Transverse colon (tissue), 4 donors: ENCODE data around the gene FLYWCH2. TPM values are rescaled to one million over a fixed set of nuclear protein-coding genes. Genes with fewer than 3 reads are reported as not detected.

ENCODE experiments used
- DNase-seq: peaks from one replicate; pipeline ENCODE4 v3.0.0-alpha.2; 2019
- H3K27ac ChIP-seq, 4 donors: fragments of 200-600 bp; sonication (generic); 2 replicates each; pipeline ENCODE4 v1.5.1; 2016 to 2018; ENCODE audit warnings: inconsistent platforms in 4 of 4
- H3K27me3 ChIP-seq: fragments of 200-600 bp; sonication (generic); 2 replicates; pipeline ENCODE4 v1.5.1; 2017; ENCODE audit warnings: inconsistent platforms
- H3K36me3 ChIP-seq, 4 donors: fragments of 200-600 bp; sonication (generic); 2 replicates each; pipeline ENCODE4 v1.5.1; 2017 to 2019; ENCODE audit warnings: inconsistent platforms in 4 of 4
- H3K4me1 ChIP-seq, 4 donors: fragments of 200-600 bp; sonication (generic); 2 replicates each; pipeline ENCODE4 v1.5.1; 2017 to 2020; ENCODE audit warnings: inconsistent platforms in 4 of 4
- H3K4me3 ChIP-seq, 4 donors: fragments of 200-600 bp; sonication (generic); 1 replicate in 1 of 4; 2 replicates in 3 of 4; pipeline versions ENCODE4 v1.5.1 to v1.6.1; 2017 to 2019; ENCODE audit warnings: inconsistent platforms in 4 of 4
- H3K9me3 ChIP-seq, 2 donors: fragments of 200-600 bp; sonication (generic); 2 replicates each; pipeline ENCODE4 v1.5.1; 2017 to 2019; ENCODE audit warnings: inconsistent platforms in 2 of 2
- EP300 ChIP-seq: sonication (generic); formaldehyde crosslinking; IDR thresholded peaks from one replicate; pipeline ENCODE4 v1.6.1; 2017; ENCODE audit warnings: antibody characterized with exemption, low read depth
- POLR2A ChIP-seq: fragments of 450-650 bp; IDR thresholded peaks from one replicate; pipeline ENCODE4 v1.6.1; 2016; ENCODE audit warnings: antibody characterized with exemption, mild to moderate bottlenecking, moderate library complexity
- POLR2AphosphoS5 ChIP-seq, 3 donors: sonication (generic); formaldehyde crosslinking; IDR thresholded peaks; one replicate each; pipeline ENCODE4 v1.6.1; 2016; ENCODE audit warnings: antibody characterized with exemption in 3 of 3
- WGBS, 2 donors: methylation state at CpG; one replicate each; pipeline ENCODE4 v1.1.5; 2018; ENCODE audit warnings: low coverage in 1 of 2; 5-methylcytosine and 5-hydroxymethylcytosine counted together
- in situ Hi-C, 4 donors: fragments of 200-750 bp; cut with MboI; loops; one replicate each; pipeline versions ENCODE4 v1.15.0 to v1.15.1; 2017; ENCODE audit warnings: low sequenced_read_pairs in 3 of 4, low pct_ligation_motif_present in 1 of 4, low pct_unique_long_range_greater_than_20kb in 1 of 4
- intact Hi-C: fragments of 100-400 bp; cut with DNase I; formaldehyde crosslinking; loops from one replicate; pipeline ENCODE4 v1.15.1; 2023; ENCODE audit warnings: low total_unique reads
- total RNA-seq, 4 donors: library from RNA; depleted of rRNA; stranded (reverse); fragments of >200 nt; gene quantifications; one replicate each; pipeline ENCODE4 v1.1.0, GENCODE V29; 2016
- TF ChIP-seq, protein P1 (sequence below), 5 experiments: fragments of 200-600 bp in 3 of 5; fragments of 450-650 bp in 2 of 5; sonication (generic) in 3 of 5; IDR thresholded peaks; 1 replicate in 2 of 5; 2 replicates in 3 of 5; pipeline ENCODE4 v1.5.1; 2016 to 2017; ENCODE audit warnings: antibody characterized with exemption in 5 of 5, inconsistent platforms in 3 of 5, mild to moderate bottlenecking in 2 of 5, moderate library complexity in 1 of 5

Gene FLYWCH2
- total RNA-seq, 4 donors from 2014 or later, result 35.0 to 74.4 (median 50.9) TPM

DNA sequence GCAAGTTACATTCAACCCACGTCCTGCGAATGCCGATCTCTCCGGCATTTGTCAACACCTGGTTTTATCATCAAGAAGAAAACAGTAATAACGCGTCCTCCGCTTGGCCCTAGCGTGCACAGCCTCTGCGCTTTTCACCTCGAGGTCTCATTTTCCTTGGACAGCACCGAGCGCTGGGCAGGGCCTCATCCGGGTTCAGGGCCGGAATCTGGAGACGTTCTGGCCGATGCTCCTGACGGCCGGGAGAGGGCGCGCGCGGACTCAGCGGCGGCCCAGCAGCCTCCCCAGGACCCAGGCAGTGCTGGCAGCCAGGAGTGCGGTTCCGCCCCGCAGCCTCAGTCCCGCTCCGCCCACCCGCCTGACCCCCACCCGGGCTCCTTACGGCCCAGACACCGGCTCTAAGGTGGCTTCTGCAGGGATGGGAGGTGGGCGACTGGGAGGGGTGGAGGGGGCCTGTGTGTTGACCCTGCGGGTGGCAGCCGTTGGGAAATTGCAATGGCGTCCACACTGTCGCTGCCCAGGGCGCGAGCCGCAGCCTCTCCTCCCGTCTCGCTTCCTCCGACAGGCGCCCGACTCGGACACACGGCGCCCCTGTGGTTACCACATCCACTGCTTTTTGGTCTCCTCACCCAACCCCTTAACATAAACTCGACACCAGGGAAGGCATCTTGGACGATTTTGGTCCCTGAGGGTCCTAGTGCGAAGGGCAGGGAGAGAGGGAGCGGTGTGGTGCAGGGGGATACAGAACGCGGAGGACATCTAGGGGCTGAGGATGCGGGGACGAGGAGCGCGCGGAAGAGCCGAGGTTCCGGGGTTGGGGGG, 21.3 kb downstream of the FLYWCH2 start:
- in situ Hi-C loops, result no loop called here

DNA sequence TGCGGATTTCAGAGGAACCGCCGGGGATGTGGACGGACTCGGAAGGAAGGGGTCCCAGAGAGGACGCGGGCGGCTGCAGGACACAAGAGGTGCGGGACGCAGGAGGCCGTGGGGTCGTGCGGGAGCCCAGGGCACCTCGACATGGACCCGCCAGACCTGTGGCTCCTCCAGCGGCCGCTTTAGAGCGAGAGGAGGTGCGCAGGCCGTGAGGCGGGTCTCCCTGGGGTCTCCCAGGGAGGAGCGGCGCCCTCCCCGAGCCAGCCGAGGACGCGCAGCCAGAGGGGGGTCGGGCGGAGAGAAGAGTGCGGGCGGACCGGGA, 21.9 kb downstream of the FLYWCH2 start:
- TF ChIP-seq POLR2AphosphoS5 (IDR thresholded peaks at IDR 0.05) (no peak), EP300 (no peak), POLR2A (no peak)
- TF ChIP-seq, protein P1, sequence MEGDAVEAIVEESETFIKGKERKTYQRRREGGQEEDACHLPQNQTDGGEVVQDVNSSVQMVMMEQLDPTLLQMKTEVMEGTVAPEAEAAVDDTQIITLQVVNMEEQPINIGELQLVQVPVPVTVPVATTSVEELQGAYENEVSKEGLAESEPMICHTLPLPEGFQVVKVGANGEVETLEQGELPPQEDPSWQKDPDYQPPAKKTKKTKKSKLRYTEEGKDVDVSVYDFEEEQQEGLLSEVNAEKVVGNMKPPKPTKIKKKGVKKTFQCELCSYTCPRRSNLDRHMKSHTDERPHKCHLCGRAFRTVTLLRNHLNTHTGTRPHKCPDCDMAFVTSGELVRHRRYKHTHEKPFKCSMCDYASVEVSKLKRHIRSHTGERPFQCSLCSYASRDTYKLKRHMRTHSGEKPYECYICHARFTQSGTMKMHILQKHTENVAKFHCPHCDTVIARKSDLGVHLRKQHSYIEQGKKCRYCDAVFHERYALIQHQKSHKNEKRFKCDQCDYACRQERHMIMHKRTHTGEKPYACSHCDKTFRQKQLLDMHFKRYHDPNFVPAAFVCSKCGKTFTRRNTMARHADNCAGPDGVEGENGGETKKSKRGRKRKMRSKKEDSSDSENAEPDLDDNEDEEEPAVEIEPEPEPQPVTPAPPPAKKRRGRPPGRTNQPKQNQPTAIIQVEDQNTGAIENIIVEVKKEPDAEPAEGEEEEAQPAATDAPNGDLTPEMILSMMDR (IDR thresholded peaks at IDR 0.05), result no peak
- H3K9me3 ChIP-seq, result no peaks in the 10 kb centered on the region
- H3K36me3 ChIP-seq, result no peaks in the 10 kb centered on the region
- H3K27me3 ChIP-seq, result peaks cover 4% of the 10 kb centered on the region
- intact Hi-C loops (no loop called here), in situ Hi-C loops (no loop called here)
- peak overlapping the region; percentile 66 to 94 (median 80) for H3K4me3 ChIP-seq
- WGBS, 2 donors, result 1% methylated on average over 12 of the region's 32 CpGs; no CpG with 5 or more reads in 1 of the 2 donors
- H3K27ac ChIP-seq, result peak overlapping the region; percentile 97 to 98 (median 98)
- DNase-seq, result no peak
- H3K4me1 ChIP-seq, result peaks cover 4 to 26% (median 15%) of the 10 kb centered on the region in 4 donors

More for the DNA sequence above, 21.3 kb downstream of the FLYWCH2 start:
- Histone ChIP-seq H3K36me3 (no peaks in the 10 kb centered on the region), H3K4me1 (peaks cover 4 to 26% (median 15%) of the 10 kb centered on the region in 4 donors), H3K27ac (peak overlapping the region; percentile 97 to 98 (median 98)), H3K27me3 (peaks cover under 1% of the 10 kb centered on the region), H3K4me3 (peak overlapping the region; percentile 66 to 94 (median 80)), H3K9me3 (no peaks in the 10 kb centered on the region)
- intact Hi-C loops, result no loop called here
- DNase-seq, result peak; percentile 88
- 2 to 6% methylated on average over 5 to 50 of the region's 62 CpGs for WGBS, 2 donors
- TF ChIP-seq EP300 (no peak), POLR2A (peak; percentile 80), POLR2AphosphoS5 (IDR thresholded peaks at IDR 0.05) (peak; percentile 63 to 87 (median 85))
- TF ChIP-seq, protein P1 (IDR thresholded peaks at IDR 0.05), result peak; percentile 88 to 95 (median 94)

DNA sequence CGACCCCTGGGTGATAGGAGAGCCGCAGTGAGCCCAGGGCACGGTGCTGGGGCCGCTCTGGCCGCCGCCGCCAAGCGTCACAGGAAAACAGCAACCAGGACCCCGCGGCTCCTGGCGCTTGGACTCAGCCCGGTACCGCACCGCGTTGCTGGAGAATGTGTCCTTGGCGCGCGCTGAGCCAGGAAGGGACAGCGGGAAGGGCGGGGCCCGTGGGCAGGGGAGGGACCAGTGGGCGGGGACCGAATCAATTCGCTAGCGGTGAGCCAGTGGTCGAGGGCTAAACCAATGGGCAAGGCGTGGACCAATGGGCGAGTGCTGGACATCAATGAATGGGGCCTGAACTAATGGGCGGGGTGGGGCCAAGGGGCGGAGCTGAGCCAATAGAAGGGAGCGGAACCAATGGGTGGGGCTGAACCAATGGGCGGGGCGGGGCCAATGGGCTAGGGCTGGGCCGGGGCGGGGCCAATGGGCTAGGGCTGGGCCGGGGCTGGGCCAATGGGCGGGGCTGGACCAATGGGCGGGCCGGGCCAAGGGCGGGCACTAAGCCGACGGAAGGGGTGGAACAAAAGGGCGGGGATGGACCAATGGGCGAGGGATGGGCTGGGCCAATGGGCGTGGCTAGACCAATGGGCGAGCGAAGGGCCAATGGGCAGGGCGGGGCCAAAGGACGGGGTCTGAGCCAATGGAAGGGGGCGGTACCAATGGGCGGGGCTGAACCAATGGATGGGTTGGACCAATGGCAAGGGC, 22.4 kb downstream of the FLYWCH2 start:
- Histone ChIP-seq H3K4me1 (peaks cover 4 to 26% (median 15%) of the 10 kb centered on the region in 4 donors), H3K4me3 (peak overlapping the region; percentile 66 to 94 (median 80)), H3K27ac (peak overlapping the region; percentile 97 to 98 (median 98)), H3K27me3 (peaks cover 4% of the 10 kb centered on the region), H3K36me3 (no peaks in the 10 kb centered on the region), H3K9me3 (no peaks in the 10 kb centered on the region)
- TF ChIP-seq, protein P1 (IDR thresholded peaks at IDR 0.05), result peak in 1 of 5 experiments; percentile 22
- TF ChIP-seq EP300 (no peak), POLR2AphosphoS5 (IDR thresholded peaks at IDR 0.05) (peak; percentile 99 to 100 (median 100)), POLR2A (peak; percentile 99)
- 0 to 4% methylated on average over 12 to 30 of the region's 51 CpGs for WGBS, 2 donors
- DNase-seq, result peak; percentile 100
- intact Hi-C loops (no loop called here), in situ Hi-C loops (no loop called here)

DNA sequence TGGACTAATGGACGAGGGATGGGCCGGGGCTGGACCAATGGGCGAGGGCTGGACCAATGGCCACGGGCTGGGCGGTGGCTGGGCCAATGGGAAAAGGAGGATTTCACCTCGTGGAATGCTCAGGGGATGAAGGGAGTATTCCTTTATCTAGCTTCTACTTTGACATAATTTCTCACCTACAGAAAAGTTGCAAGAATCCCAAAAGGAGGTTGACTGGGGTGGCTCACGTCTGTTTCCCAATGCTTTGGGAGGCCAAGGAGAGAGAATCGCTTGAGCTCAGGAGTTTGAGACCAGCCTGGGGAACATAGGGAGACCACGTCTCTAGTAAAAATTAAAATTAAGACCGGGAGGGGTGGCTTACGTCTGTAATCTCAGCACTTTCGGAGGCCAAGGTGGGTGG, 23.0 kb downstream of the FLYWCH2 start:
- Histone ChIP-seq H3K36me3 (no peaks in the 10 kb centered on the region), H3K4me3 (no peak overlapping the region)

More for the DNA sequence above, 23.0 kb downstream of the FLYWCH2 start:
- Histone ChIP-seq H3K27ac (peak overlapping the region; percentile 75 to 88 (median 77)), H3K9me3 (no peaks in the 10 kb centered on the region), H3K27me3 (peaks cover 4% of the 10 kb centered on the region), H3K4me1 (peaks cover 4 to 26% (median 17%) of the 10 kb centered on the region in 4 donors)
- in situ Hi-C loops, result no loop called here
- TF ChIP-seq POLR2A (no peak), POLR2AphosphoS5 (IDR thresholded peaks at IDR 0.05) (no peak), EP300 (no peak)
- no peak for DNase-seq
- 0 to 18% methylated on average over 6 to 12 of the region's 12 CpGs for WGBS, 2 donors
- intact Hi-C loops, result no loop called here
